ENCODE measurements around the gene SLC47A1.
"Not testable (repeated sequence)": the region's sequence is repeated elsewhere in the genome, so short reads cannot be mapped to it uniquely, and the experiment has no call there.

The SLC47A1 gene

DNA sequence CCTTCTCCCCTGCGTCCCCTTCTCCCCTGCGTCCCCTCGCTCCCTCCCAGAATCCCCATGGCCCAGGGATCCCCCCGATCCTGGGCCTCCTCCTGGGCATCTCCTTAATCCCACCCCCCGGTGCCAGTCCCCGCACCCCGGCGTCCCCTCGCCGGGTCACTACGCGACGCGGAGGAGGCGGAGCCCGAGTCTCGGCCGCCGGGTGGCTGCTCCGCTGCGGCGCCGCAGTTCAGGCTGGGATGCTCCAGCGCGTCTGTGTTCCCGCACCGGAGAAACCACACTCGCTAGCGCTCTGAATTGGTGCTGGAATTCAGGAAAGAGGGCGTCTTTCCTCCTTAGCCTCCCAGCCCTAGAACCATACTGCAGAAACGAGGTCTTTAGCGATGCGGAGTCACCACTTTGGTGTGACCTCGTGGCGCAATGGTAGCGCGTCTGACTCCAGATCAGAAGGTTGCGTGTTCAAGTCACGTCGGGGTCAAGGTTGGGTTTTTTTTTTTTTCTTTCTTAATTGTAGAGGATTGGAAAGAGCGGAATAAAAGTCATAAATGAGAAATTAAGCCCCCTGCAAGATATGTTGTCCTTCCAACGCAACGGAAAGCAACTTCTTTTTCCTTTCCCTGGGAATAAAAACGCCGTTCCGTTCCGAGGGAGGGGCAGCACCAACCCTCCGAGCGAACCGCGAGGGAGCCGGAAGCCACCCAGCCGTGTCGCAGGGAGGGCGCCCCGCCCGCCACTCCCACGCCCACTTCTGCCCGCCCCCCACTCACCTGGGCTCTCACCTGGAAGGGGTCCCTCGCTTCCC, 25.7 kb upstream of the SLC47A1 start:
- TF ChIP-seq POLR2A (IDR thresholded peaks at IDR 0.05; ENCODE audit: low read depth, low read length), result no peak
- TF ChIP-seq POLR2AphosphoS5 (IDR thresholded peaks at IDR 0.05; ENCODE audit: low read depth, low read length), result no peak
- no peak for TF ChIP-seq TAF1 (IDR thresholded peaks at IDR 0.05; ENCODE audit: borderline replicate concordance, low read depth, low read length)
- DNase-seq (ENCODE audit: insufficient read length) (peak; percentile 65), FAIRE-seq (peak; percentile 93)

DNA sequence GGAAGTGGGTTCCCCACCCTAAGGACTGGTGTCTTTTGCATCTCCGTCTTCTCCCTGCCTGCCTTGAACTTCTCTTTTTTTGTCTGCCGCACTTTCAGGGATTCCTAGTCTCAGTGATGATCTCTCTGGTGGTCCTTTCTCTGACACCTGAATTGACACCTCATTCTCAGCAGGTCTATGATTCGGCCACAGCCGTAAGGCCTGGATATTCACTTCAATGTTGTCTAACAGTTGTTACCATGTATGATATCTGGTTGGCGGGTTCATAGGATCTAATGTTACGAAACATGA, 25.1 kb upstream of the SLC47A1 start:
- no peak for FAIRE-seq
- DNase-seq (ENCODE audit: insufficient read length), result no peak

DNA sequence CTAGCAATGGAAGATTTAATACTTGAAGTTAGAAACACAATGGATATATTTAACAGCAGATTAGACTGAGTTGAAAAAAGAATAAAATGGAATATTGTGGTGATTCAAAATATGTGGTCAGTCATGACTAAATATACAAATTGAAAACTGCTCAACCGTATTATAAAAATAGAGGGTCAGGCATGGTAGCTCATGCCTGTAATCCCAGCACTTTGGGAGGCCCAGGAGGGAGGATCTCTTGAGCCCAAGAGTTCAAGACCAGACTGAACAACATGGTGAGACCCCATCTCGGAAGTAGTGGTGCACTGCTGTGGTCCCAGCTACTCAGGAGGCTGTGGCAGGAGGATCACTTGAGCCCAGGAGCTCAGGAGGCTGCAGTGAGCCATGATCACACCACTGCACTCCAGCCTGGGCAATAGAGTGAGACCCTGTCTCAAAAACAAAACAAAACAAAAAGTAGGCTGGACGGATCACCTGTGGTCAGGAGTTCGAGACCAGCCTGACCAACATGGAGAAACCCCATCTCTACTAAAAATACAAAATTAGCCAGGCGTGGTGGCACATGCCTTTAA, 24.3 kb upstream of the SLC47A1 start:
- FAIRE-seq; DNase-seq (ENCODE audit: insufficient read length): not testable (repeated sequence)

More for the DNA sequence above, 25.1 kb upstream of the SLC47A1 start:
- no peak for TF ChIP-seq POLR2A (IDR thresholded peaks at IDR 0.05; ENCODE audit: low read depth, low read length)
- no peak for TF ChIP-seq POLR2AphosphoS5 (IDR thresholded peaks at IDR 0.05; ENCODE audit: low read depth, low read length)
- TF ChIP-seq TAF1 (IDR thresholded peaks at IDR 0.05; ENCODE audit: borderline replicate concordance, low read depth, low read length), result no peak

DNA sequence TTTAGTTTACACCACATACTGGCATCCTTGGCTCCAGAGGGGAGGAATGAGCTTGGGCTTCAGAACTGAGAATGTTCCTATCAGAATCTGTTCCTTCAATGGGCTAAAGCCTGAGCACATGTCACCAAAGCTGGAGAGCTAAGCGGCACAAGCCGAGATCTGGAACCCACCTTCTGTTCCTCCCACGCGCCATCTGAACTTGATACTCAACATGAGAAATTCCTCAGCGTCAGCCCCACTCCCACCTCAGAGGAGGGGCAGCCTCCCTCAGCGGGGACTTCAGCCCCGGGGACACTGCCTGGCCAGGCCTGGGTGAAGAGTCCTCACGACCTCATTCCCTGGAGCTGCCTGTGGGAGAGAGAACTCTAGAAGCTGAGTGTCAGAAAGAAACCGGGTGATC, 22.8 kb upstream of the SLC47A1 start:
- no peak for TF ChIP-seq POLR2A (IDR thresholded peaks at IDR 0.05; ENCODE audit: low read depth, low read length)
- TF ChIP-seq POLR2AphosphoS5 (IDR thresholded peaks at IDR 0.05; ENCODE audit: low read depth, low read length), result no peak
- TF ChIP-seq TAF1 (IDR thresholded peaks at IDR 0.05; ENCODE audit: borderline replicate concordance, low read depth, low read length), result no peak
- DNase-seq (ENCODE audit: insufficient read length), result no peak
- FAIRE-seq, result no peak

DNA sequence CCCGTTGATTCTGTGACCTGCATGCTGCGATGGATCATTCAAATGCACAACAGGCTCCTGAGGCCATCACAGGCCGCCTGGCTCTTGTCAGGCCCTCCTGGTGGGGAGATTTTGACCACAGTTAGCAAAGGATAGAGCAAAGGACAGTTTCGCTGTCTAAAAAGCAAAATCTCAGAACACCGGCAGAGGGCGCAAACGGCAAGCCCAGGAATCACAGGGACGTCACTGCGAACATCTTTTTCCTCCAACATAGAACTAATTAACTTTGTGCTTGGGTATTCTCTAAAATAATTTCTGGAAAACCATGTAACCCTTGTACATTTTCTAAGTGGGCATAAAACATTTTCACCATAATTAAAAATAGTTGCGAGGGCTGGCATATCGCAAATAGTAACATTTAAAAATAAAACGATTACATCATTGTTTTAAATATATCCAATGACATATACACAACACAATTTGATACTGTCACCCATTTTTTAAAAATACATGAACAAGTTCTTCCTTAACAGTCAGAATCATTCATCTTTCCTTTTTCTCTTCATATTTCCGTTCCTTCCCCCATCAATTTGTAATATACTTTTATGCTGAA, 19.7 kb upstream of the SLC47A1 start:
- FAIRE-seq (peak; percentile 85), DNase-seq (ENCODE audit: insufficient read length) (no peak)
- no peak for TF ChIP-seq POLR2AphosphoS5 (IDR thresholded peaks at IDR 0.05; ENCODE audit: low read depth, low read length)
- no peak for TF ChIP-seq POLR2A (IDR thresholded peaks at IDR 0.05; ENCODE audit: low read depth, low read length)
- TF ChIP-seq TAF1 (IDR thresholded peaks at IDR 0.05; ENCODE audit: borderline replicate concordance, low read depth, low read length), result no peak

DNA sequence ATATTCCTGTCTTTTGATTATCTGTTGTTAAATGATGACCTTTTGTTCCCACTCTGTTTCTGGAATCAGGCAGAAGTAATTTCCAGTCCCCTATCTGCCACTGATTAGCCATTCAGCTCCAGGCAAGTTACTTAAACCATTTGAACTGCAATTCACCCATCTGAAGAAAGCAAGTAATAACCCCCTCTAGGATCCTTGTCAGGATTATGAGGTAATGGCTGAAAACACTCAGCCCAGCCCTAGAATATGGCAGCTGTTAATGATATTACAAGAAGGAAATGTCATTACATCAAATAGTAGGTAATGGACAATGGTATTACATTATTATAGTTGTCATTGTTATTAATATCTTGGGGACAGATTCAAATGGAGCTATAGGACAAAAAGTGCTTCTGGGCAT, 16.0 kb upstream of the SLC47A1 start:
- no peak for DNase-seq (ENCODE audit: insufficient read length)
- TF ChIP-seq POLR2AphosphoS5 (IDR thresholded peaks at IDR 0.05; ENCODE audit: low read depth, low read length), result no peak
- TF ChIP-seq POLR2A (IDR thresholded peaks at IDR 0.05; ENCODE audit: low read depth, low read length), result no peak
- TF ChIP-seq TAF1 (IDR thresholded peaks at IDR 0.05; ENCODE audit: borderline replicate concordance, low read depth, low read length), result no peak
- no peak for FAIRE-seq

DNA sequence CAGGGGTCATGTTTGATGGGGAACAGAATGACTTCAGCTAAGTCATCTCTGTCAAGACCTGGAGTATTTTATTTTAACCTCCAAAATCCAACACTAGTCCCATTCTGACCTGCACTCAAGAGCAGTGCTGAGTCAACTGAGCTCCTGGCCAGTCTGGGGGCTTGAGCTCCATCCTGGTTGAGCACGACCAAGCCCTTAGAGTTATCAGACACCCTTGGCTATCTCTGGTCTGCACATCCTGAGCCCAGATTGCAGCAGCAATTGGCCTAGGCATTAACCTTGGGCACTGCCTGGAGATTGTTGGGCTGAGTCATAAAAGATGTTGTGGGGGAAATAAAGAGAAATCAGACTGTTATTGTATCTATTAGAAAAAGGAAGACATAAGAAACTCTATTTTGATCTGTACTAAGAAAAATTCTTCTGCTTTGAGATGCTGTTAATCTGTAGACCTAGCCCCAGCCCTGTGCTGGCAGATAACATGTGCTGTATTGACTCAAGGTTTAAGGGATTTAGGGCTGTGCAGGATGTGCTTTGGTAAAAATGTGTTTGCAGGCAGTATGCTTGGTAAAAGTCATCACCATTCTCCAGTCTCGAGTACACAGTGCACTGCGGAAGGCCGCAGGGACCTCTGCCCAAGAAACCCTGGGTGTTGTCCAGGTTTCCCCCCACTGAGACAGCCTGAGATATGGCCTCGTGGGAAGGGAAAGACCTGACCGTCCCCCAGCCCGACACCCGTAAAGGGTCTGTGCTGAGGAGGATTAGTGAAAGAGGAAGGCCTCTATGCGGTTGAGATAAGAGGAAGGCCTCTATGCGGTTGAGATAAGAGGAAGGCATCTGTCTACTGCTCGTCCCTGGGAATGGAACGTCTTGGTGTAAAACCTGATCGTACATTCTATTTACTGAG, 14.0 kb upstream of the SLC47A1 start:
- not testable (repeated sequence) for FAIRE-seq; DNase-seq (ENCODE audit: insufficient read length)

DNA sequence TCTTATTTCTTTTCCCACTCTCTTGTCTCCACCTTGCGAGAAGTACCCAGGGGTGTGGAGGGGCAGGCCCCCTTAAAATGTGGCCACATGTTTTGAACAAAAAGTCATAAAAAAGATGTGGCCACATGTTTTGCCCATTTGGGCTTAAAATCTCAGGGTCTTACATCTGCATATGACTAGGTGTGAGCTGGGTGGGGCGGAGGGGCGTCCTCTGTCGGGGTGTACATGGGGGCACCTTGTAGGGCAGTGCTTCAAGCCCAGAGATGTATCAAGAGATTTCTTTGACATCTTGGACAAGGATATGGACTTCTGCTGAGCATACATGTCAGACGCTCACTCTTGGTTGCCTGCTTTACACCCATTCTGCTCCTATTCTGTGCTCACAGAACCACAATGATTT, 13.0 kb upstream of the SLC47A1 start:
- FAIRE-seq (no peak), DNase-seq (ENCODE audit: insufficient read length) (no peak)
- no peak for TF ChIP-seq POLR2AphosphoS5 (IDR thresholded peaks at IDR 0.05; ENCODE audit: low read depth, low read length)
- TF ChIP-seq TAF1 (IDR thresholded peaks at IDR 0.05; ENCODE audit: borderline replicate concordance, low read depth, low read length), result no peak
- TF ChIP-seq POLR2A (IDR thresholded peaks at IDR 0.05; ENCODE audit: low read depth, low read length), result no peak

DNA sequence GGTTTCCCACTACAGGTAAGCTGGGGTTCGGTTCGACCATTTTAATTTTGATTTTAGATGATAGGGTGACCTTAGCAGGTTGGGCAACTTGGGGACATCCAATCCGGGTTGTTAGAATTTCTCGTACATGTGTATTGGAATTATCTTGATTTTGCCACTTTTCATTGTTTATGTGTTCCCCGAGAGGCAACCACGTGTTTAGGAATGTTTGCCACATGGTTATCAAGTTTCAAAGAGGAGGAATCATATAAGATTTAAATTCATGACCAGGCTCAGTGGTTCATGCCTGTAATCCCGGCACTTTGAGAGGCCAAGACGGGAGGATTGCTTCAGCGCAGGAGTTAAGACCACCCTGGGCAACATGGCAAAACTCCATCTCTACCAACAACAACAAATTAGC, 10.0 kb upstream of the SLC47A1 start:
- no peak for TF ChIP-seq POLR2A (IDR thresholded peaks at IDR 0.05; ENCODE audit: low read depth, low read length)
- TF ChIP-seq TAF1 (IDR thresholded peaks at IDR 0.05; ENCODE audit: borderline replicate concordance, low read depth, low read length), result no peak
- no peak for TF ChIP-seq POLR2AphosphoS5 (IDR thresholded peaks at IDR 0.05; ENCODE audit: low read depth, low read length)
- DNase-seq (ENCODE audit: insufficient read length) (no peak), FAIRE-seq (no peak)

DNA sequence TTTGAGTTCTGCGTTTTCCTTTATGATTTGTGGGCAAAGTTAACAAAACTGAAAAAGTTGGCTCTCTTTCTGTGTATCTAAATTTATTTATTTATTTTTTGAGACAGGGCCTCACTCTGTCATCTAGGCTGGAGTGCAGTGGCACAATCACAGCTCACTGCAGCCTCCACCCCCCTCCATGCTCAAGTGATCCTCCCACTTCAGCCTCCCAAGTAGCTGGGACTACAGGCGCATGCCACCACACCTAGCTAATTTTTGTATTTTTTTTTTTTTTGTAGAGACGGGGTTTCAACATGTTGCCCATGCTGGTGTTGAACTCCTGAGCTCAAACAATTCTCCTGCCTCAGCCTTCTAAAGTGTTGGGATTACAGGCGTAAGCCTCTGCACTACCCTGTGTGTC, 6.7 kb upstream of the SLC47A1 start:
- DNase-seq (ENCODE audit: insufficient read length); FAIRE-seq: not testable (repeated sequence)

DNA sequence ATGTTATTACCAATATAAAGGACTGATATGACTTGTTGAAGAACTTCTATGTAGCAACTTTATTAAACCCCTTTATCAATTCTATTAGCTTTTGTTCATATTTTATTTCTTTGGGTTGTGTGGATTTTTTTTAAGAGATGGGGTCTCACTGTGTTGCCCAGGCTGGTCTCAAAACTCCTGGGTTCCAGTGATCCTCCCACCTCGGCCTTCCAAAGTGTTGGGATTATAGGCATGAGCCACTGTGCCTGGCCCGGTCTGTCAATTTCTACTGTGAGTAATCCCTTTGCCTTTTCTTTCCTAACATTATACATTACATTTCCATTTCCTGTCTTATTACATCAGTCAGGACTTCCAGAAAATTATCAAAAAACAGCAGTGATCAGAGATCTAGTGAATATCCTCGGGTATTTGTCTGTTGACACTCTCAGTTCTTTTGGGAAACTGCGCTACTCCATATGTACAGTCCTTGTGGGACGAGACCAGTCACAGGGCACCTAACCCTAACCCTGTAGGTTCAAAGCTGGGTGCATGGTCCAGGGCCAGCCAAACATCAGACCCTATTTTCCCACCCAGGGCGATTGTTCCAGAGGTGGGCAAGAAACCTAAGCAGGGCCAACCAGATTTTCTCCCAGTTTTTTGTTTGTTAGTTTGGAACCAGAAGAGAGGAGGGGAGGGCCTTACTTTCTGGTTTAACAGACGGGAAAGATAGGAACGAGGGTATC, 1.7 kb upstream of the SLC47A1 start:
- DNase-seq (ENCODE audit: insufficient read length) (no peak), FAIRE-seq (no peak)
- TF ChIP-seq TAF1 (IDR thresholded peaks at IDR 0.05; ENCODE audit: borderline replicate concordance, low read depth, low read length) (no peak), POLR2A (IDR thresholded peaks at IDR 0.05; ENCODE audit: low read depth, low read length) (no peak), POLR2AphosphoS5 (IDR thresholded peaks at IDR 0.05; ENCODE audit: low read depth, low read length) (no peak)
